HG02571 (cell line): ENCODE measurements around the gene CYB561D2.

ENCODE experiments used
- ATAC-seq: cut with Tn5 transposase; IDR thresholded peaks from one replicate; pipeline ENCODE4 v1.9.1; 2021; ENCODE audit warnings: mild to moderate bottlenecking, moderate library complexity; ENCODE audit not compliant: unreplicated experiment

The CYB561D2 gene

DNA sequence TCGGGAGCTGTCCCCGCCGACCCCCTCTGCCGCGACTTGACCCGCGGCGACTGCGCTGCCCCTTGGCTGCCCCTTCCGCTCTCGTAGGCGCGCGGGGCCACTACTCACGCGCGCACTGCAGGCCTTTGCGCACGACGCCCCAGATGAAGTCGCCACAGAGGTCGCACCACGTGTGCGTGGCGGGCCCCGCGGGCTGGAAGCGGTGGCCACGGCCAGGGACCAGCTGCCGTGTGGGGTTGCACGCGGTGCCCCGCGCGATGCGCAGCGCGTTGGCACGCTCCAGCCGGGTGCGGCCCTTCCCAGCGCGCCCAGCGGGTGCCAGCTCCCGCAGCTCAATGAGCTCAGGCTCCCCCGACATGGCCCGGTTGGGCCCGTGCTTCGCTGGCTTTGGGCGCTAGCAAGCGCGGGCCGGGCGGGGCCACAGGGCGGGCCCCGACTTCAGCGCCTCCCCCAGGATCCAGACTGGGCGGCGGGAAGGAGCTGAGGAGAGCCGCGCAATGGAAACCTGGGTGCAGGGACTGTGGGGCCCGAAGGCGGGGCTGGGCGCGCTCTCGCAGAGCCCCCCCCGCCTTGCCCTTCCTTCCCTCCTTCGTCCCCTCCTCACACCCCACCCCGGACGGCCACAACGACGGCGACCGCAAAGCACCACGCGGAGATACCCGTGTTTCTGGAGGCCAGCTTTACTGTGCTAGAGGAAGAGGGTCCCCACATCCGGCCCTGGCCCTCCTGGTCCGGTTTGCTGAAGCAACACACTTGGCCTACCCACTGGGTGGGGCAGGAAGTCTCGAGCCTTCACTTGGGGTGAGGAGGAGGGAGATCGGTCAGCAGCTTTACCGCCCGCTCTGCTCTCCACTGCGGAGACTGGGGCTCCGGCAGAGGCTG, 10.0 kb upstream of the CYB561D2 start, which contains the start of gene RASSF1:
Gene RASSF1, minus strand, starts transcription at position 389 of the 882 bp plus-strand sequence. Its CDS starts 31 bp downstream, at position 358.
- no peak for ATAC-seq

DNA sequence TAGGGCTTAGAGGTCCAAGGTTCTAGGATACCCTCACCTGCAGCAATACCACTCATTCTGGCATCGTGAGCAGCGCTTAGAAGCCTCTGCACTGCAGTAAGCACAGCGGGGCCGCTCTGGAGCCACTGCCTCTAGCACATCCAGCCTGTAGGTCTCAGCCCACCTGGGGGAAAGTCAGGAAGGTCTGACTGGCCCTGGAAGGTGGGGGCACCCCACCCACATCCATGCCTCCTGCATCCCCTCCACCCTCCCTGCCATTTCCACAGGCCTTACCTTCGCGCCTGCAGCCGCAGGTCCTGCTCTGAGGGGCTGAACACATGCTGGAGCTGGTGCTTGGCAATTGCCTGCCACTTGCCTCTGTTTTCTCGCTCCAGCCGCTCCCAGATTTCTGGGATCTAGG, 9.1 kb upstream of the CYB561D2 start:
- ATAC-seq = no peak

- ATAC-seq = no peak
Observed at GRCh38 chr3:50341996-50342650, 8.5 kb upstream of the CYB561D2 start.

DNA sequence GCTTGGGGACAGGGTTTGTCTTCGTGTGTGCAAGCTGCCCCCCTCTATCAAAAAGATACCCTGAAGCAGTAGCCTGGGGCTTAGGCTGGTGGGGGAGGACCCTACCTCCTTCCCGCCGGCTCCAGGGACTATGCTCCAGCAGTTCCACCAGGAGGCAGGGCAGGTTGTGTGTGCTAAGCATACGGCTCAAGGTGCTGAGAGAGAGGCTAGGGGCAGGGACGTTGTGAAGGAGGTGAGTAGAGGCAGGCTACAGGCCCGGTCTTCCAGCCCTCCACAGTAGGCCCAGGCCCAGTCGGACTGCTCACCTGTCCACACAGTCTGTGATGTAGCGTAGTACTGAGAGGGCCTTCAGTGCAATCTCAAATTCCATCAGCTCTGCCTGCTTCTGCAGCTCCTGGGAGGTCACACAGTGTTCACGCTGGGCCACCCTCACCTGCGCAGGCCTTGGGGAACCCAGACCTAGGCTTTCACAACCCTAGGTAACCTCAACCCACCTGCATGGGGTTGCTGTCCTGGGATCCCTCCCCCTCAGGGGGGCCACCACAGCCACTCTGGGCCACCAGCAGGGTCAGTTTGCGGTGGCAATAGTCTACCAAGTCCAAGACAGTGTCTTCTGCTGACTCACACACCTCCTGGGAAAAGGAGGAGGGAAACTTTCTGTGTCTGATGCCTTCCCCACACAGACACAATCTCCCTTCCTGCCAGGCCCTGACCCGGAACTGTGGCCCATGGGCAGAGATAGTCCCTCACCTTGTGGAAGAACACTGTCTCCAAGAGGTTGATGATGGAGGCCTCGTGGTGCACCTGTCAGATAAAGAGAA, 7.6 kb upstream of the CYB561D2 start:
- ATAC-seq = no peak

DNA sequence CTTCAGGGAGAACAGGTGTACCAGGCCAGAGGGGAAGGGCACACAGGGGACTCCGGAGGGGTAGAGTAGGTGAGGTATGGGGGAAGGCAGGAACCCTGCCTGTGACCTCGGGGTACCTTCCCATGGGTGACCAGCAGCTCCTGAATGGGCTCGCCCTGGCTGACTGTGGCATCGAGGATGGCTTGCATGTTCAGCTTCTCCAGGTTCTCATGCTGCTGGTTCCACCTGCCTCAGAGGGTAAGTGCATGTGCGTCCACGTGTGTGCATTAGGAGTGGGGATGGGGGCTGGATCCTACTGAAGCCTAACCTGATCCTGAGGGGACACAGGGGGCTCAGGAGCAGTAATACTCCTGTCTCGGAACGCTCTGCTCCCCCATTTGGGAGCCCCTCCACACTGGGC, 5.7 kb upstream of the CYB561D2 start:
- ATAC-seq = no peak

- ATAC-seq = no peak
Observed at GRCh38 chr3:50345586-50346234, 5.0 kb upstream of the CYB561D2 start, which contains the start of gene ZMYND10. TSS of gene ZMYND10 (minus strand) at chr3:50345732. CDS start at chr3:50345579, 153 bp downstream.

GRCh38 chr3:50347187-50347813, 3.4 kb upstream of the CYB561D2 start:
- no peak for ATAC-seq

- no peak for ATAC-seq
Observed at GRCh38 chr3:50350213-50350526, 492 bp upstream of the CYB561D2 start.

GRCh38 chr3:50351323-50351697, 648 bp downstream of the CYB561D2 start:
- no peak for ATAC-seq

GRCh38 chr3:50352781-50353180, 2.1 kb downstream of the CYB561D2 start:
- no peak for ATAC-seq

DNA sequence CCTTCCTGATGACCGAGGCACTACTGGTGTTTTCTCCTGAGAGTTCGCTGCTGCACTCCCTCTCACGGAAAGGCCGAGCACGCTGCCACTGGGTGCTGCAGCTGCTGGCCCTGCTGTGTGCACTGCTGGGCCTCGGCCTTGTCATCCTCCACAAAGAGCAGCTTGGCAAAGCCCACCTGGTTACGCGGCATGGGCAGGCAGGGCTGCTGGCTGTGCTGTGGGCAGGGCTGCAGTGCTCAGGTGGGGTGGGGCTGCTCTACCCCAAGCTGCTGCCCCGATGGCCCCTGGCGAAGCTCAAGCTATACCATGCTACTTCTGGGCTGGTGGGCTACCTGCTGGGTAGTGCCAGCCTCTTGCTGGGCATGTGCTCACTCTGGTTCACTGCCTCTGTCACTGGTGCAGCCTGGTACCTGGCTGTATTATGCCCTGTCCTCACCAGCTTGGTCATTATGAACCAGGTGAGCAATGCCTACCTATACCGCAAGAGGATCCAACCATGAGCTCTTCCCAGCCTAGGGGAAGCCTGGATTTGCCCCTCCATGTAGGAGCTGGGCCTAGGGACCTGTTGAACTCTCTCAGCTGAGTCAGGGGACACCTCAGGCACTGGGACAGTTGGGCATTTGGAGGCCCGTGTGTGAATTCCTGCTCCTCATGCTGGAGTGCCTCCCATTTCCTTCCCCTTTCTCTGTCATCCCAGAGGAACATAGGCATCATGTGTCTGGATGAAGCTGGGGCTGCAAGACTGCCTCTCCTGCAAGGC, 2.8 kb downstream of the CYB561D2 start:
- no peak for ATAC-seq

- ATAC-seq = no peak
Observed at GRCh38 chr3:50354186-50354764, 3.6 kb downstream of the CYB561D2 start.

GRCh38 chr3:50354850-50355249, 4.2 kb downstream of the CYB561D2 start:
- no peak for ATAC-seq

DNA sequence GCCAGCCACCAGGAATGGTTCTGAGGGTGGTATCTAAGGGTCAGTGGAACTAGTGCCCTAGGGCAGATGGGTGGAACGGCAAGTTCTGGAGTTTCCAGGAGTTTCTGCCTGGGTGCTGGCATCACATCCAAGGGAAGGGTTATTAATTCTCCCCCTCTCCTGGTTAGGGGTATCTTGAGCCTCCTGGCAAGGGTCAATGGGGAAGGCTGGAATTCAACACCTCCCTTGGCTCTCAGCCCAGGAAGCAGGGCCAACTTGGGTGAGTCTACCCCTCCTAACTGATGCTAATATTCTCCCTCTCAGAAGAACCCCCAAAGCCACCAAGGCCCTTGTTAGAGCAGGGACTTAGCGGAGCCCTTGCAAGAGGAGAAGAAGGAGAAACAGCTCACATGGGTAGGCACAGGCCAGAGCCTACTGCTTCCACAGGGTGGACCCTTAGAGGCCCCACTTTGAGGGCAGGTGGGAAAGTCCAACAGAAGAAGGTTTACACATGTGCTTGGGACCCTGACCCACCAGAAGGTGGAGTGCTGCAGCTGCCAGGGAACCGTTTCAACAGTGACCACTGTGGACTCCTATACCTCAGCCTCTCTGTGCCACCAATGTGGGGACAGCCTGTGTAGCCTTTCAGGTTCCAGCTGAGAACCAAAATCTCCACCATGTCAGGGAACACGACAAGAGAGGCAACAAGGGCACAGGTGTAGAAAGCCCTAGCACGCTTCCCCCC, 5.3 kb downstream of the CYB561D2 start:
- ATAC-seq = no peak

DNA sequence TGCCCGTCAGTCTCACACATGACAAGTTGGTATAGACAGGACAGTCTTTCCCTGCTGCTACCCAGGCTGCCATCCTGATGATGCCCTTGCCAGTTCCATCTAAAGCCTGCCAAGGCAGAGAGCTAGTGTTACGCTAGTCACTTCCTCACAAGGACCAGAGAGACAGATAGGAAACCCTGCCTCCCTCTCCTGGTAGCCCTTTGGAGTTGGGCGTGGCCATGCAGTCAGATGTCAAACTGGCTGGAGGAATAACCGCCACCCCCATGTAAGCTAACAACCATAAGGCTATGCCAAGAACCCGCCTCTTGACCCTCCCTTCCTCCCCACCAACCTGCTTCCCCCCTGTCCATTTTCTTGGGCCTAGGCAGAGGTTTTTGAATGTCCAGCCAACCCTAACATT, 5.9 kb downstream of the CYB561D2 start:
- ATAC-seq = no peak

GRCh38 chr3:50357481-50357880, 6.8 kb downstream of the CYB561D2 start:
- no peak for ATAC-seq

- no peak for ATAC-seq
Observed at GRCh38 chr3:50358355-50358910, 7.8 kb downstream of the CYB561D2 start.
